Measurements from ENCODE around the gene CYP27C1.
"Not testable (repeated sequence)": the region's sequence is repeated elsewhere in the genome, so short reads cannot be mapped to it uniquely, and the experiment has no call there.

CYP27C1 gene, protein sequence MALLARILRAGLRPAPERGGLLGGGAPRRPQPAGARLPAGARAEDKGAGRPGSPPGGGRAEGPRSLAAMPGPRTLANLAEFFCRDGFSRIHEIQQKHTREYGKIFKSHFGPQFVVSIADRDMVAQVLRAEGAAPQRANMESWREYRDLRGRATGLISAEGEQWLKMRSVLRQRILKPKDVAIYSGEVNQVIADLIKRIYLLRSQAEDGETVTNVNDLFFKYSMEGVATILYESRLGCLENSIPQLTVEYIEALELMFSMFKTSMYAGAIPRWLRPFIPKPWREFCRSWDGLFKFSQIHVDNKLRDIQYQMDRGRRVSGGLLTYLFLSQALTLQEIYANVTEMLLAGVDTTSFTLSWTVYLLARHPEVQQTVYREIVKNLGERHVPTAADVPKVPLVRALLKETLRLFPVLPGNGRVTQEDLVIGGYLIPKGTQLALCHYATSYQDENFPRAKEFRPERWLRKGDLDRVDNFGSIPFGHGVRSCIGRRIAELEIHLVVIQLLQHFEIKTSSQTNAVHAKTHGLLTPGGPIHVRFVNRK

GRCh38 chr2:127220102-127220767, at the start of gene CYP27C1:
Gene CYP27C1 (minus strand): TSS chr2:127220299. CDS start chr2:127220270, 29 bp downstream.
- peak; percentile 68 for DNase-seq

GRCh38 chr2:127261804-127262406, 41.8 kb upstream of the CYP27C1 start:
- DNase-seq: no peak

GRCh38 chr2:127259355-127259754, 39.3 kb upstream of the CYP27C1 start:
- no peak for DNase-seq

- DNase-seq: no peak
Measured at GRCh38 chr2:127256866-127257265, 36.8 kb upstream of the CYP27C1 start.

- no peak for DNase-seq
Measured at GRCh38 chr2:127256381-127256780, 36.3 kb upstream of the CYP27C1 start.

DNA sequence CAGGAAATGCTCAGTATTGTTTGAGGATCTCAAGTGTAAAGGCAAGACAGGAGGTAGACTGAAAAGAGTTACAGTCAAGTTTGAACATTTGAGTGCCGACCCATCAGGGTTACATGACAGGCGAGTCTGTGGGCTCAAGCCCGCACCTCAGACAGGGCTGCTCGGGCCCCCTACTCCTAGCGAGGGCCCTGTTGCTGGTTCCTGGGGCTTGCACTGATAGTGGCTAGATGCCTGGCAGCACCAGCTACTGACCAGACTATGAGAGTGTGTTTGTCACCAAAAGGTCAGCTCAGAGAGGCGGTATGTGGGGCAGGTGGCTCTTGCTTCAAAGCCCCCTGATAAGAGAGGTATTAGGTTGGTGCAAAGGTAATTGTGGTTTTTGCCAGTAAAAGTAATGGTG, 35.6 kb upstream of the CYP27C1 start:
- no peak for DNase-seq

DNA sequence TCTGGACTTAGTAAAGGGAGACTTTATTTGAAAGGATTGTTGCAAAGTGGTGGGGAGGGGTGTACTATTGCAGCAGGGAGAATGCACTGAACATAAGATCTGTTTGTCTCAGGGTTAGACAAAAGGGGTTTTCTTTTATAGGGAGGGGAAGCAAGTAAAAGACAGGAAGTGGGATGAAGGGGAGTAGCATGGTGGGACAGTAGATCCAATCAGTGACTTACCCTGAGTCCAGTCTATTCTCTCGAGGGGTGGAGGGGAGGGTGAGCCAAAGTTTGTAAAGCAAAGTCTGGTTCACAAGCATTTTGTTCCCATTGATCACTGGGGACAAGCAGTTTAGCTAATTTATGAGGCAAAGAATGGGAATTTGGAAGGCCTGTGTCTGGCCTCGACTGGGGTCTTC, 35.0 kb upstream of the CYP27C1 start:
- DNase-seq: peak; percentile 62

GRCh38 chr2:127254386-127254981, 34.4 kb upstream of the CYP27C1 start:
- no peak for DNase-seq

DNA sequence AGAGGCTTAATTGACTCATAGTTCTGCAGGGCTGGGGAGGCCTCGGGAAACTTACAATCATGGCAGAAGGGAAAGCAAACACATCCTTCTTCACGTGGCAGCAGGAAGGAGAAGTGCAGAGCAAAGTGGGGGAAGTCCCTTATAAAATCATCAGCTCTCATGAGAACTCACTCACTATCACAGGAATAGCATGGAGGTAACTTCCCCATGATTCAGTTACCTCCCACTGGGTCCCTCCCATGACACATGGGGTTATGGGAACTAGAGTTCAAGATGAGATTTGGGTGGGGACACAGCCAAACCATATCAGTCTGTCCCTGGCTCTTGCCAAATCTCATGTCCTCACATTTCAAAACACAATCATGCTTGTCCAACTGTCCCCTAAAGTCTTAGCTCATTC, 21.1 kb upstream of the CYP27C1 start:
- DNase-seq: not testable (repeated sequence)

- no peak for DNase-seq
Measured at GRCh38 chr2:127239395-127239794, 19.3 kb upstream of the CYP27C1 start.

DNA sequence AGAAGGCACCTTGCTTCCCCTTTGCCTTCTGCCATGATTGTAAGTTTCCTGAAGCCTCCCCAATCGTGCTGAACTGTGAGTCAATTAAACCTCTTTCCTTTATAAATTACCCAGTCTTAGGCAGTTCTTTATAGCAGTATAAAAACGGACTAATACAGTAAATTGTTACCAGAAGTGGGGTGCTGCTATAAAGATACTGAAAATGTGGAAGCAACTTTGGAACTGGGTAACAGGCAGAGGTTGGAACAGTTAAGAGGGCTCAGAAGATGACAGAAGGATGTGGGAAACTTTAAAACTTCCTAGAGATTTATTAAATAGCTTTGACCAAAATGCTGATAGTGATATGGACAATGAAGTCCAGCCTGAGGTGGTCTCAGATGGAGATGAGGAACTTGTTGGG, 17.7 kb upstream of the CYP27C1 start:
- not testable (repeated sequence) for DNase-seq

- no peak for DNase-seq
Measured at GRCh38 chr2:127235082-127235702, 15.1 kb upstream of the CYP27C1 start.

- DNase-seq: no peak
Measured at GRCh38 chr2:127233710-127234109, 13.6 kb upstream of the CYP27C1 start.

GRCh38 chr2:127231130-127231865, 11.2 kb upstream of the CYP27C1 start:
- no peak for DNase-seq

DNA sequence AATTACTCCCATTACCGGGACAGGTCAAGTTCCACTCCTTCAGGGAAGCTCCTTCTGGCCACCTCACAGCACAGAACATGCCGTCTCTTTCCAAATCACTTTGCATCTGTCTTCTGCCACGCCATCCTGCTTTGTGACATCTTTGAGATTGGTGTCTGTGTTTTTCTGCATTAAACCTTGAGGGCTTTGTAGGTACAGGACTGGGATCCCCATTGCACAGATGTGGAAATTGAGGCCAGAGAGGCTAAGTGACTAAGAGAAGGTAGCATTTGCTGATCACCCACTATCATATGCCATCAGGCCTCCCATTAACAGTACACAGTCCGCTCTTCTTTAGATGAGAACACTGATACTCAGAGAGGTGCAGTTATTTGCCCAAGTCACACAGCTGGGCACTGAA, 9.5 kb upstream of the CYP27C1 start:
- no peak for DNase-seq

DNA sequence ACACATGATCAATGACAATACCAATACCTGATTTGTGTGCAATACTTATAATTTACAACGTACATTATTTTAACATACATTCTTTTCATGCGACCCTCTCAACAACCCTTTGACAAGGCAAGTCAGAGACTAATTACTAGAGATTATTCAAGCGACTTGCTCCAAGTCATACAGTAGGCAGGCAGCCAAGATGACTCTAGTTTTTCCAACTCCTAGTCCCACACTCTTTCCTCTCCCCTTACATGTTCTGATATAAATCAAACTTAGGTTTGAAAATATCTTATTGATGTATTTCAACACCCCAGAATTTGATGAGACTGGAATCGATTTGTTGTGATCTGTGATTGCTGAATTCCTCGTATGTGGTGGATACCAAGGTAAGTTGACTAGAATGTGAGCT, 8.0 kb upstream of the CYP27C1 start:
- DNase-seq: no peak

DNA sequence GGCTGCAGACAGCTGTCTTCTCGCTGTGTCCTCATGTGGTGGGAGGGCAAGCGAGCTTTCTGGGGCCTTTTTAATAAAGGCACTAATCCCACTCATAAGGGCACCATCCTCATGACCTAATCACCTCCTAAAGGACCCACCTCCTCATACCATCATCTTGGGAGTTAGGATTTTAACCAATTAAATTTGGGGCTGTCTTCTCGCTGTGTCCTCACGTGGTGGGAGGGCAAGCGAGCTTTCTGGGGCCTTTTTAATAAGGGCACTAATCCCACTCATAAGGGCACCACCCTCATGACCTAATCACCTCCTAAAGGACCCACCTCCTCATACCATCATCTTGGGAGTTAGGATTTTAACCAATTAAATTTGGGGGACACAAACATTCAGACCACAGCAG, 7.2 kb upstream of the CYP27C1 start:
- DNase-seq: not testable (repeated sequence)

- no peak for DNase-seq
Measured at GRCh38 chr2:127226520-127227263, 6.6 kb upstream of the CYP27C1 start.

DNA sequence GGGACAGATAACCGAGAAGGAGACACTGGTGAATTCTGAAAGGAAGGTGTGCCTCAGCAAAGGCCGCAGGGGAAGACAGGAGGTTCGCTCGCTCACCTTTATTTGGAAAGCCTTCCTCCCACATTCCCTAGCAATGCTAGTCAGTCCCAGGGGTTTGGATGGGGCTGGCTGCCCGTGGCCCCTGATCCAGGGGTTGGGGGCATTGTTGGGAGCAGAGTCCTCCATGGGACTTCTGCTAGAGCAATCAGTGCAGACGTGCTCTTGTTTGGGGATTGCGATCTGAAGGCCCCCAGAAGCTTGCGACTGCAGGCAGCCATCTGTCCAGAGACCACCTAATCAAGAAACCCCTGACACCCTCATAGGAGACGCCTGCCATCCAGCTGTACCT, 6.0 kb upstream of the CYP27C1 start:
- no peak for DNase-seq

DNA sequence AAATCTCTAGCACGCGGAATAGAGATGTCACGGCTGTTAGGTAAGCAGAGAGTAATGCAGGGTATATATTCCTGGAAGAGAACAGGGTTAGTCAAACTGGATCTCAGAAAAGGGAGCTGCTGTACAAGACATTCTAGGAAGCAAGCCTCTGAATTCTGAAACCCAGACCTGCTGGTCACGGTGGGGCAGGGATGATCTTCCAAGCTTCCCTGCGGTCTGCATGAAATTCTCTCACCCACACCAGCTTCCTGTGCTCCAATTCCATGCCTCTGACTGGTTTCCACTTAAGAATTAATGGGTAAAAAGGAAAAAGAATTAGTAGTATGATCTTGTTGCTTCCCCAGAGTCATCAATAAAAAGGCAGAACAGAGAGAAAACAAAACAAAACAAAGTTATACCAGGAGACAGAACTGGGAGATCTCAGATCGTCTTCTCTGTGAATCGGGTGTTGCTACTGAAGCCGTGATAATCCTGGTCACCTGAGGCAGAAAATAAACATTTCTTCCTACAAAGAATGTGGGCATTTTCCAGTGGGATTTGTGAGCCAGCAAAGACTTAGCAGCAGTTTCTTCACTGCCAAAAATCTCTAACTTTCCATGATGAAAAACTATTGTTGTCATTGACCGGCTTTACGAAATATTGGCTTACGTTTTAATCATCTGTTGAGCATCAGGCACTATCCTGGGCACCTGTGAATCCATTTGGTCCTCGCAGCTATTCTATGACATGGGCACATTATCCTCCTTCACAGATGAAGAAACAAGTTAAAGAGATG, 5.3 kb upstream of the CYP27C1 start:
- no peak for DNase-seq
